ENCODE measurements around the gene KPNA6.

KPNA6 gene

DNA sequence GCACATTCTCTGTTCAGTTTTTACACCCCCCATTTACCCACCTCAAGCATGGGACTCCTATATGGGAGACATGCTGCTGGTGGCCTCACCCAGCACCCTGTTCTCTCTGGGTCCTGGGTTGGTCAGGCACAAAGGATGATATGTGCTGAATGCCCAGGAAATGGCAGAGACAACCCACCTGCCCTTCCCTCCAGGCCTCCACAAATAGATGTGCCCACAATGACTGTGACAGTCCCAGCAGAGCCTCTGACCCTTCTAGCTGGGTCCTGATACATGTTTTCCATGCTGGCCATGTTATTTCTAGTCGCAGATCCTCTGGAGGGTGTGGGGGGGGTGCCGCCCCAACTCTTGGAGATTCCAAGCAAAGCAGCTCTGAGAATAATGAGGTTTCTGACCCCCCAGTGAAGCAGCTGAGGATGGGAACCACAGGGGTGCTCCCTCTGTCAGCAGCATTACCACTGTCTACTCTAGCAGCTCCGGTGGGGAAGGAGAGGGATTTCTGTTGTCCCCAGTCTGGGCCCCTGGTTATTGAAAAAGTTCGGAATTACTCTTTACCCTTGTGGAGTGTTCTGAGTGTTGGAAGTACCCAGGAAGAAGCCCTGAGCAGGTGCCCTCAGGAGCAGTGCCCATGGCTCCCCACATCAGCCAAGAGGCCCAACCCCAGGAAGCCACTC, 91.3 kb downstream of the KPNA6 start:
- Histone ChIP-seq H3K4me1 (ENCODE audit: control insufficient read depth, insufficient read depth, low read length) (peaks cover 18% of the 10 kb centered on the region), H3K36me3 (ENCODE audit: control insufficient read depth, insufficient read depth, low read length) (peaks cover 19% of the 10 kb centered on the region), H3K4me3 (ENCODE audit: low read length) (no peak overlapping the region), H3K27me3 (ENCODE audit: control insufficient read depth, insufficient read depth, low read length) (no peaks in the 10 kb centered on the region), H3K27ac (ENCODE audit: low read depth, low read length) (no peak overlapping the region), H3K9ac (ENCODE audit: low read length) (no peak overlapping the region)

DNA sequence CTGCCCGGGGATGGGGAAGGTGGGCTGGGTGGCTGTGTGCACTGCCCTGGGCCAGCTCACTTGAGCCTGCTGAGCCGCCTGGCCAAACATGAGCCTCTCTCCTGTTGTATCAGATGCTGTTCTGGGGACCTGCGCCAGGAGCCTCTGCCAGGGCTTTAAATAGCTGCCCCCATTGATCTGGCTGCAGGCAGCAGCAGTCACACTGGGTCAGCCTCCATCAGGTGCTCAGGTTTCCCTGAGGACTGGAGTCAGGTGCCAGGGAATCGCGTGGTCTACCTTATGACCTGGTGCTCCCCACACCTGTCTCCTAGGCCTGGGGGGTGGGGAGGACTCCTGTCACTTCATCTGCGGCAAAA, 91.8 kb downstream of the KPNA6 start:
- no peaks in the 10 kb centered on the region for H3K27me3 ChIP-seq (ENCODE audit: control insufficient read depth, insufficient read depth, low read length)
- H3K36me3 ChIP-seq (ENCODE audit: control insufficient read depth, insufficient read depth, low read length), result peaks cover 16% of the 10 kb centered on the region
- no peak overlapping the region for H3K9ac ChIP-seq (ENCODE audit: low read length)
- peaks cover 18% of the 10 kb centered on the region for H3K4me1 ChIP-seq (ENCODE audit: control insufficient read depth, insufficient read depth, low read length)
- H3K4me3 ChIP-seq (ENCODE audit: low read length), result peak overlapping the region; percentile 74
- peak overlapping the region; percentile 91 for H3K27ac ChIP-seq (ENCODE audit: low read depth, low read length)

DNA sequence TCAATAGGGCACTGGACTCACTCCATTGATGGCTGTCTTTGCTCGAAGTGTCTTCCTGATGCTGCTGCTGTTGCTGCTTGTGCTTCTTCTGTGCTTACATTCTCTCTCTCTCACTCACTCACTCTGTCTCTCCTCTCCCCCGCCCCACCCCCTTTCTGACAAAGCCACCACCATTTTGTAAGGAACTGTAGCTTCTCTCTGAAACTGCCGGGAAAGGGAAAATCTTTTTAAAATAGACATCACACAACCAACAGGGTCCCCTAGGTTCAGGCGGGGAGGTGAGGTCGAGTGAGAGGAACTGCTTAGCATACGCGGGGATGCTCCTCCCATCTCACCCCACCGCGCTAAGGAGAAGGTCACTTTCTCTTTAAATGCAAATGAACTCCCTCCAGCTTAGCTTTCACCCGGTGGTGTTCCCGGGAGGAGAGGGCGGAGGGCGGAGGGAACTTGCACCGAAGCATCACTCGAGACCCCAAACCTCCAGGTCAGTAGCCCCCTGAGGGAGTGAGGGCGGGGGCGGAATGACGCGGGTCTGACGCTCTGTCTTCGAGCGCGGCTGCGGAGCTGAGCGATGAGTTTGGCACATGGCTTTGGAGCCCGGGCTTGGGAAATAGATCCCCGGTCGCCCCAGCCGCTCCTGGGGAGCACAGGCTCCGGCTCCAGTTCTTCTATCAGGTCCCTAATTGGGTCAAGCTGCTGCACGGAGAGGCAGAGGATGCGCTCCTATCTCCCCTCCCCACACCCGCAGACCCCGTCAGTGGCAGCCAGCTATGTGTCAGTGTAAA, 92.6 kb downstream of the KPNA6 start, which contains the start of gene CCDC28B:
Gene CCDC28B, plus strand, starts transcription at position 370 of the 785 bp plus-strand sequence. CDS start 1,341 bp downstream, outside the sequence.
- Histone ChIP-seq H3K27me3 (ENCODE audit: control insufficient read depth, insufficient read depth, low read length) (no peaks in the 10 kb centered on the region), H3K4me1 (ENCODE audit: control insufficient read depth, insufficient read depth, low read length) (peaks cover 21% of the 10 kb centered on the region), H3K9ac (ENCODE audit: low read length) (peak within 1 kb of the TSS; percentile 53), H3K36me3 (ENCODE audit: control insufficient read depth, insufficient read depth, low read length) (peaks cover 9% of the 10 kb centered on the region), H3K4me3 (ENCODE audit: low read length) (peak within 1 kb of the TSS; percentile 74), H3K27ac (ENCODE audit: low read depth, low read length) (peak within 1 kb of the TSS; percentile 91)

DNA sequence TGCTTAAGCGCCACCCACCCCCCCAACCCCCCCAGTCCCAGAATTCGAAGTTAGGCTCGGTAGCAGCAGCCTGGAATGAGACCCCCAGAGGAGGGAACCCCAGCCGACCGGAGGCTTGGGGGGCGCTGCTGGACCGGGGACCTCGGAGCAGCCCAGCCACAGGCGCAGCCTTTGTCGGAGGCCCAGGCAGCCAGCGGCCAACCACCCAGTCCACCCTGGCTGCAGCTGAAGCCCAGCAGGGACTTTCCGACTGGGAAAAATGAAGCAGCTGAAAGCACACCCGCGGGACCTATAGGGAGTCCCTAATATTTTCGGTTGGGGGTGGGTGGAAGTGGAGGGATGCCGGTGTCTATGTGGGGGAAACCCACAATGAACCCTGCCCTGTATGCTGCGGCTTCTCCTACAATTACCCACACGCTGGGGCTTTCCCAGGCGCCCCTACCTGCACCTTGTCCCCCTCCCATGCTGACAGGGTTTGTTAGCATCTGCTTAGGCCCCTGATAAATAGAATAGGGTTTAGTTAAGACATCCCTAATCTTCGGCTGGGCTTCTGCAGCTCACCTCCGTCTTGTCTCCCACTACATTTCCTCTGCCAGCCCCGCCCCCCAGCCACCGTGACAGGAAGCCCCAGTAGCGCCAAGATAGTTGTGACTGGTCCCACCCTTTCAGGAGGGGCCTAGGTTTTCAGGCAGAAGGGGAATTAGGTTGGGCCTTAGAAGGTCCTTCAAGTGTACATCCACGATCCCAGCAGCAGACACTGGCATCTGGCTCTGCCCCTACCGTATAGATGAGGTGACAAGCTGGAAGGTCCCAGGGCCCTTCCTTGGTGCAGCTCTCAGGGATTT, 93.4 kb downstream of the KPNA6 start:
- H3K9ac ChIP-seq (ENCODE audit: low read length), result peak overlapping the region; percentile 10
- peaks cover 26% of the 10 kb centered on the region for H3K4me1 ChIP-seq (ENCODE audit: control insufficient read depth, insufficient read depth, low read length)
- H3K4me3 ChIP-seq (ENCODE audit: low read length), result peak overlapping the region; percentile 74
- H3K36me3 ChIP-seq (ENCODE audit: control insufficient read depth, insufficient read depth, low read length), result peaks cover 6% of the 10 kb centered on the region
- H3K27me3 ChIP-seq (ENCODE audit: control insufficient read depth, insufficient read depth, low read length), result no peaks in the 10 kb centered on the region
- peak overlapping the region; percentile 91 for H3K27ac ChIP-seq (ENCODE audit: low read depth, low read length)

DNA sequence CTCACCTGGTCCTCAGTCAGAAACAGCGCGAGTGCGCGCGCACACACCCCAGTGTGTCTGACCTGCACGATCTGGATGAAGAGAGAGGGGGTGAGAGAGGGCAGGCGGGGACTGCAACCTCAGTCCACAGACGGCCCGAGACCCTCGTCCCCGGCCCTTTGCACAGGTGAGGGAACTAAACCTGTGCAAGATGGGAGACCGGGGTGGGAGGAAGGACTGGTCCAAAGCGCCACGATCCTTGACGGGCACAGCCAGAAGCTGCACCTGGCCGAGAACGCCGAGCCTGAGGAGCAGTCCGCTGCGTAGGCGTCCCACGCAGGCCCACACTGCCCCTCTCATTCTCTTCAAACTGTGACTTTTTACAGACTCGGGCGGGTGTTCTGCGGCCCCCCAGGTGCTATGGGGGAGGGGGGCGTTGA, 97.1 kb downstream of the KPNA6 start:
- H3K4me1 ChIP-seq (ENCODE audit: control insufficient read depth, insufficient read depth, low read length), result peaks cover 21% of the 10 kb centered on the region
- H3K4me3 ChIP-seq (ENCODE audit: low read length), result peak overlapping the region; percentile 88
- H3K36me3 ChIP-seq (ENCODE audit: control insufficient read depth, insufficient read depth, low read length), result no peaks in the 10 kb centered on the region
- peak overlapping the region; percentile 94 for H3K9ac ChIP-seq (ENCODE audit: low read length)
- H3K27ac ChIP-seq (ENCODE audit: low read depth, low read length), result no peak overlapping the region
- H3K27me3 ChIP-seq (ENCODE audit: control insufficient read depth, insufficient read depth, low read length), result no peaks in the 10 kb centered on the region

DNA sequence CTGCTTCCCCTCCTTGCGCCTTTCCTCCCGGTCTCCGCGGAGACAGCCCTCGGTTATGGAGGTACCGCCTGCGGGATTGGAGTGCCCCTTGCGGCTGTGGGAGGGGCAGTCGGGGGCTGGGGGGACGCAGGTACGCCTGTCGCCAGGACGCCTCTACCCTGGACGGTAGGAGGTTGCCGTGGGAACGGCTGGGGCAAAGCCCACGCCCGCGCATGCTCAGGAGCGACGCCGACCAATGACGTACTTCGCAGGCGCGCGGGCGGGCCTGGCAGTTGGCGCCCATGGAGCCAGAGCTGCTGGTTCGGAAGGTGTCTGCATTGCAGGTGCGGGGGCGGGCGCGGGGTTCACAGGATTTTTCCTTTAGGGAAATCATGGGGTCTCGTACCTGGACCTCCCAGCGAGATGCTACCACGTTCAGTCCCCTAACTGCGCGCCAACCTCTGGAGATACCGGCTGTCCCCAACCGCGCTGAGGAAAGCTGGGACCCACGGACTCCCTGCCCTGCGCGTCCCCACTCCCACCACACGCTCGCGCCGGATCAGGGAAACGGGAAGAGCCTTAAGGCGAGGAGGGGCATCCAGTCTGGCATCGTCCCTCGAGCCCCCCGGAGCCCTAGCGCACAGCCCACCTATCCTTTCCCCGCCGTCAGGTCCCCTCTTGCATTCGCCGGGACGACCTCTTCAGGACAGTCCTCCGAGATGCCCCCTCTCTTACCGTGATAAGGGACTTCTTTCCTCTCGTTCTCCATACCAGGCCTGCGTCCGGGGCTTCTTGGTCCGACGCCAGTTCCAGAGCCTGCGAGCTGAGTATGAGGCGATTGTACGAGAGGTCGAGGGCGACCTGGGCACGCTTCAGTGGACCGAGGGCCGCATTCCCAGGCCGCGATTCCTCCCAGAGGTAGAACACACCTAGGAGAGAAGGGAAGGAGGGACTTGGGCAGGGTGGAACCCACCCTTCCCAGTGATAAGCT, 97.8 kb downstream of the KPNA6 start, which contains the start of gene IQCC:
Gene IQCC, plus strand, starts transcription at position 271 of the 970 bp plus-strand sequence. Its CDS starts 11 bp downstream, at position 282.
- Histone ChIP-seq H3K27ac (ENCODE audit: low read depth, low read length) (no peak within 1 kb of the TSS), H3K4me1 (ENCODE audit: control insufficient read depth, insufficient read depth, low read length) (peaks cover 19% of the 10 kb centered on the region), H3K9ac (ENCODE audit: low read length) (peak within 1 kb of the TSS; percentile 94), H3K4me3 (ENCODE audit: low read length) (peak within 1 kb of the TSS; percentile 88), H3K27me3 (ENCODE audit: control insufficient read depth, insufficient read depth, low read length) (no peaks in the 10 kb centered on the region), H3K36me3 (ENCODE audit: control insufficient read depth, insufficient read depth, low read length) (no peaks in the 10 kb centered on the region)

DNA sequence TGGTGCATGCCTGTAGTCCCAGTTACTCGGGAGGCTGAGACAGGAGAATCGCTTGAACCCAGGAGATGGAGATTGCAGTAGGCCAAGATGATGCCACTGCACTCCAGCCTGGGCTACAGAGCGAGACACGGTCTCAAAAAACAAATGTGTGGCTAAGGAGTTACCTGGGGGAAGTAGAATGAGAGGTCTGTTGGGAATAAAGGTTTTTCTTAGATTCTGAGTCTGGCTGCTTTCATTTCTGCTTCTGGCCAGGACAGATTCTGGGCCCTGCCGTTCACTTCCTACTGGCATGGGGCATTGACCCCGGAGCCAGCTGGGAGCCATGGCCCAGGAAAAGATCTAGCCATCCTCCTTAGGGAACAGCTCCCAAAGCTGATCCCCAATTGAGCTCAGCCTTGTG, 100.6 kb downstream of the KPNA6 start:
- Histone ChIP-seq H3K27me3 (ENCODE audit: control insufficient read depth, insufficient read depth, low read length) (no peaks in the 10 kb centered on the region), H3K9ac (ENCODE audit: low read length) (no peak overlapping the region), H3K27ac (ENCODE audit: low read depth, low read length) (no peak overlapping the region)

DNA sequence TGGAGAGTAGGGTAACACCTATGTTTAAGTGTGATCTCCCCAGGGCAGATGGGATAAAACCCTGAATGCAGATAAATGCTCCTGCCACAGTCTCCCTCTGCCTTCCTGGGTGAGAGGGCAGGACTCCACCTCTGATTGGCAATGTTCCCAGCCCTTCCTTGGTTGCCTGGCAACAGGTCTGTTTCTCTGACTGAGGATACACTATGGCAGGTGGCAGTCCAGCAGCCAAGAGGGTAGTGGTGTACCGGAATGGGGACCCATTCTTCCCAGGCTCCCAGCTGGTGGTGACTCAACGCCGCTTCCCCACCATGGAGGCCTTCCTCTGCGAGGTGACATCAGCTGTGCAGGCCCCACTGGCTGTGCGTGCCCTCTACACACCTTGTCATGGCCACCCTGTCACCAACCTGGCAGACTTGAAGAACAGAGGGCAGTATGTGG, 101.1 kb downstream of the KPNA6 start, which contains the start of gene DCDC2B:
Gene DCDC2B, plus strand, starts transcription at position 199 of the 438 bp plus-strand sequence. Its CDS starts 5 bp downstream, at position 204.
- H3K27ac ChIP-seq (ENCODE audit: low read depth, low read length), result no peak within 1 kb of the TSS
- H3K9ac ChIP-seq (ENCODE audit: low read length), result no peak within 1 kb of the TSS
- H3K4me3 ChIP-seq (ENCODE audit: low read length), result no peak within 1 kb of the TSS

More for the DNA sequence above, 100.6 kb downstream of the KPNA6 start:
- Histone ChIP-seq H3K4me1 (ENCODE audit: control insufficient read depth, insufficient read depth, low read length) (peaks cover 10% of the 10 kb centered on the region), H3K36me3 (ENCODE audit: control insufficient read depth, insufficient read depth, low read length) (no peaks in the 10 kb centered on the region), H3K4me3 (ENCODE audit: low read length) (no peak overlapping the region)

DNA sequence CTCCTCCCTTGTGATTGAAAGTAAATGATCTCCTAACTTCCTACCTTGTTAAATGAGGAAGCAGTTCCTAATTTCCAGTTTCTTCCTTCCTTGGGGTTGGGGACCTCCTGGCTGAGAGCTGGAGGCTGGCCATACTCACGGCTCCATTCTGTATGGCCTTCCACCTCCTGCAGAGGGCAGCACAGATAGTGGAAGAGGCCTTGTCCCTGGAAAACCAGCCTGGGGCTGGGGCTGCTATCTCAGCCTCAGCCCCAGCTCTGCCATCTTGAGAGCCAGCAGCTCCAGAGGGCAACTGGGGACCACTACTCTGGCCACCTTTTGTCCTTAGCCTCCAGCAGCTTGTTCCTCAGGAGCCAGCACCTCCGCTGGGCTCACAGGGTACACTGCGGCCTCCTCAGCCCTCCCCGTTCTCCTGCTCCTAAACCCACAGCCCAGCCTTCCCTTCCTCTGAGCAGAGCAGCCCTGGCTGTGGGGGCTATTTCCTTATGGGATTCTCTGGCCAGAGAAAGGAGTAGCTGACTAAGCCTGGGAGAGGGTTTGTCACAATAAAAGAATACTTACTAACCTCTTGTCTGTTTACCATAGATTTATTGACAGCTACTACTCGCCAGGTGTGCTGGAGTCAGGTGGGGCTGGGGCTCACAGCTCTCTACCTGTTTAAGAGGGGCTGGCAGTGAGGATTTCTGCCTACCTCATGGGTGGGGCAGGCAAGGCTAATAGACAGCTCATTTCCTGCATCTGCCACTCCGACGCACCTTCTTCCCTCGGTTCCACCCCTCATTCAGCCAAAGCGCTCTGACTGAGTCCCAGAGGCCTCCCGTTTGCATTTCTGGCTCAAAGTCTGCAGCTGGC, 108.0 kb downstream of the KPNA6 start:
- Histone ChIP-seq H3K36me3 (ENCODE audit: control insufficient read depth, insufficient read depth, low read length) (peaks cover 20% of the 10 kb centered on the region), H3K4me1 (ENCODE audit: control insufficient read depth, insufficient read depth, low read length) (peaks cover 2% of the 10 kb centered on the region), H3K9ac (ENCODE audit: low read length) (no peak overlapping the region), H3K27me3 (ENCODE audit: control insufficient read depth, insufficient read depth, low read length) (no peaks in the 10 kb centered on the region), H3K27ac (ENCODE audit: low read depth, low read length) (no peak overlapping the region), H3K4me3 (ENCODE audit: low read length) (no peak overlapping the region)

More for the DNA sequence above, 101.1 kb downstream of the KPNA6 start, which contains the start of gene DCDC2B:
- no peaks in the 10 kb centered on the region for H3K36me3 ChIP-seq (ENCODE audit: control insufficient read depth, insufficient read depth, low read length)
- peaks cover 10% of the 10 kb centered on the region for H3K4me1 ChIP-seq (ENCODE audit: control insufficient read depth, insufficient read depth, low read length)
- H3K27me3 ChIP-seq (ENCODE audit: control insufficient read depth, insufficient read depth, low read length), result no peaks in the 10 kb centered on the region

DNA sequence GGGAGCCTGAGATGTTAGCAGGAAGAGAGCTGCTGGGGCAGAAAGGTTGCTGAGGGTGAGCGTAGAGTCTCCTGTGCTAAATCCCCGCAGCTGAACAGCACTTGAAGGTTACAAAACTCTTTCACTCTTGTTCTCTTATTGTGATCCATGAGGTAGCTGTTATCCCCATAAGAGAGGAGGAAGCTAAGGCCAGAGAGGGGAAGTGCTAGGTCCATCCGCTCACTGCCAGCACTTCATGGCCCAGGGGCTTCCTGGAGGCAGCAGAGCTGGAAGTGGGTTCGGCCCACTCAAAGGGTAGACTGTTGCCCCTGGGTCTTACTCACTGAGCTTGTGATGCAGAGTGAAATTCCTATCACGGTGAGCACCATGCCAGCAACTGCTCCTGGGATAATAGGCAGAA, 108.7 kb downstream of the KPNA6 start:
- Histone ChIP-seq H3K27me3 (ENCODE audit: control insufficient read depth, insufficient read depth, low read length) (no peaks in the 10 kb centered on the region), H3K4me3 (ENCODE audit: low read length) (no peak overlapping the region), H3K9ac (ENCODE audit: low read length) (no peak overlapping the region), H3K4me1 (ENCODE audit: control insufficient read depth, insufficient read depth, low read length) (peaks cover 7% of the 10 kb centered on the region), H3K36me3 (ENCODE audit: control insufficient read depth, insufficient read depth, low read length) (peaks cover 20% of the 10 kb centered on the region), H3K27ac (ENCODE audit: low read depth, low read length) (no peak overlapping the region)
